NCI-H2196 treated with DMSO at 0.1 percent for 48 hours (cell line): ENCODE measurements around the gene MRPS18B.

ENCODE experiments used
- DNase-seq: peaks from one replicate; lab custom pipeline; 2025; ENCODE audit not compliant: unreplicated experiment; lab: John Stamatoyannopoulos, UW

Gene MRPS18B

GRCh38 chr6:30601815-30602641 lies 15.6 kb upstream of the MRPS18B start:
- DNase-seq, result no peak

GRCh38 chr6:30603961-30604360 lies 13.7 kb upstream of the MRPS18B start:
- no peak for DNase-seq

DNA sequence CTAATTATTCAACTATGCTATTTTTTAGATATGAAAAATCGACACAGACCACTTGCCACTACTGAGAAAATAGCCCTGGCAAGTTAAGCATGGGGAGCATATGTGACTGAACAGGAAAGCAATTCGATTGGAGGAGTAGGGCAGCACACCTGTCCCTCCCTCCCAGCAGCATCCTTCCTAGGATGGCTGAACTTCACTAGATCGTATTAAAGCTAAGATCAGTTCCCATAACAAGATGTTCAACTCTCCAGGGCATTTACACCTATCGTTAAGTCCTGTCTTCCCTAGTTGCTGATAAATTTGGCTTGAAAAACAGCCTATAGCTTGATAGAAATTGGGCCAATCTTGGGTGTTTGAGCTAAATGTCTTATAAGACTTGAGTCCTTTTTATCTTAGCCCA lies 7.6 kb upstream of the MRPS18B start:
- DNase-seq, result no peak

- DNase-seq, result no peak
Observed at GRCh38 chr6:30611150-30611855, 6.3 kb upstream of the MRPS18B start.

GRCh38 chr6:30611856-30612194 lies 5.8 kb upstream of the MRPS18B start:
- DNase-seq, result no peak

DNA sequence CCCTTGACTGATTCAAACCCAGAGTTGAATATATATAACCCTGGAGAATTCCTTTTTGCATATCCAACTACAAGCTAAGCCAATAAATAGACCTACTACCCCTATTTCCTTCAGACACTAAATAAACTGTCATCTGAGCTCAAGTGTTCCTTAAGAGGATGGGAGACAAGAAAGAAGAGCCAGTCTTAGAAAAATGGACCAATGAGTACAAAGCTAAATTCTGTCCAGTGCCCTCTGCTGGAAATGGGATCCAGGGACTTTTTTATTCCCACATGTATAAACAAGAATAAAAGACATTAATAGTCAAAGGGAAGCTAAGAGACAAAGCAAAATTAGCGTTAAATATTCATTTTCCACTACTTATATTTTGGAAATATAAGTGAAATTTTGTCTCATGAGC lies 5.4 kb upstream of the MRPS18B start:
- no peak for DNase-seq

- no peak for DNase-seq
Observed at GRCh38 chr6:30612687-30613248, 4.9 kb upstream of the MRPS18B start.

DNA sequence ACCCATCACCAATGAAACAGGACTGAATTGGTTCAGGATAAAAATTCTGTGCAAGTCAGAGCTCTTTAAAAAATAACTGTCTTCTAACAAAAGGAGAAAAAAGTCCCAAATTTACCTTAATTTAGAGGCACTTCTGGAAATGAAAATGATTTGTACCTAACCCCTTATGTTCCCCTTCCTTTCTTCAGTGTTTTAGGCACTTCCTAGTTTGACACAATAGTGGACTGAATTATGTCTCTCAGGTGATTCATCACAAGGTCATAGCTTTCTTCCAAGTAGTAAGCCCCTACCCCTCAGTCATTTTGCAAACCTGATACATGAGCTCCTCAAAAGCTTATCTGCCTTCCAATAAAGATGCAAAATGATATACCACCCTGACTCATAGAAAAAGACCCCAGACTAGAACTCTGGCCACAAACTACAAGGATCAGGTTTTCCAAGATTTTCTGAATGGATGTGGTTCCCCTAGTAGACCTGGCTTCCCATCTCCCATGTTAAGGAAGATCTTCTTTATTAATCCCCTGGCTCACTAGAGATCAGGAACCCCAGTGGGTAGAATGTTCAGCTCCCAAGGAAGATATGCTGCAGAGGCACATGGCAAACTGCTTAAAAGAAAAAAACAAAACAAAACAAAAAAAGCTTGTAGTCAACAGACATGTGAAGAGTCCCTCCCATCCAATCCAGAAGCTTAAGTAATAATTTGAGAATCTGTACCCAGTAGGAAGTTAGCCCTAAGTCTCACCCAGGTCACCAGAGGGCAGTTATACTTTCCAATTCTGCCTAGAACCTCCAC lies 4.2 kb upstream of the MRPS18B start:
- DNase-seq, result no peak

DNA sequence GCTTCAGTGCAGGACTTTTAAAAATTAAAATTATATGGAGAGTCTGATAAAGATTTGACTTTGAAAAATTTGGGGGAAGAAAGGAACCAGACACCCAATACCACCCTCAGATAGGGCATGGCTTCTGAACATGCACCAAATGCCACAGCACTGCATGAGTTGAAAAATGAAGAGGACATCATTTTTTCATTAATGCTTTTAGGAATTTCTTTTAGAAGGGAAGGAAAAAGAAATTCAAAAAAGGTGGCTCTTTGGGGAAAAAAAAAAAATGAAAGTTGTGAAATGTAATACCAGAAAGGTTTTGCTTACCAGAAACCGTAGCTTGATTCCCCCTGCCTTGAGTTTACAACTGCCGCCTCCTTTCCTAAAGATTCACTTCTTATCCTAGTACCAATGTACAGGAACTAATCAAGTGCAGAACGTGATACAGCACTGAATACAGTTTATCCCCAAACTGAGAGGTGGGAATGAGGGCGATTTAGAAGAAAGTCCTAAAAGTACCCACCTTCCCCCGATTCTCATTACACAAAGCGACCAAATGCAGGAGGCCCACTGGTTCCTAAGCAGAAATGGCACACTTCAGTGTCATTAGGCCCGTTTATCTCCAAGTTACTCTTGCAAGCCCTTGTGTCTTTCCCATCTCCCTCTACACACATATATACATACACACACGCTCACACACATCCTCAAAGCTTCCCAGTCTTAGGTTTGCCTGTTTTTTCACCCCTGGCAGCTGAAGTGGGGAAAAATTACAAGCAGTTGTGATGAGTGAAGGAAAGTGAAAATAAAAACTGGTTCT lies 3.4 kb upstream of the MRPS18B start:
- DNase-seq, result no peak

GRCh38 chr6:30614843-30615218 lies 2.8 kb upstream of the MRPS18B start:
- DNase-seq, result peak; percentile 93

GRCh38 chr6:30615219-30615957 lies 2.3 kb upstream of the MRPS18B start:
- DNase-seq, result no peak

GRCh38 chr6:30615958-30616810 lies 1.5 kb upstream of the MRPS18B start:
- peak; percentile 38 for DNase-seq

- peak; percentile 98 for DNase-seq
Observed at GRCh38 chr6:30616811-30617564, 652 bp upstream of the MRPS18B start, which contains the start of gene PPP1R10. Gene PPP1R10, minus strand, starts transcription at chr6:30617243. Its CDS starts 7,299 bp downstream, at chr6:30609944.

DNA sequence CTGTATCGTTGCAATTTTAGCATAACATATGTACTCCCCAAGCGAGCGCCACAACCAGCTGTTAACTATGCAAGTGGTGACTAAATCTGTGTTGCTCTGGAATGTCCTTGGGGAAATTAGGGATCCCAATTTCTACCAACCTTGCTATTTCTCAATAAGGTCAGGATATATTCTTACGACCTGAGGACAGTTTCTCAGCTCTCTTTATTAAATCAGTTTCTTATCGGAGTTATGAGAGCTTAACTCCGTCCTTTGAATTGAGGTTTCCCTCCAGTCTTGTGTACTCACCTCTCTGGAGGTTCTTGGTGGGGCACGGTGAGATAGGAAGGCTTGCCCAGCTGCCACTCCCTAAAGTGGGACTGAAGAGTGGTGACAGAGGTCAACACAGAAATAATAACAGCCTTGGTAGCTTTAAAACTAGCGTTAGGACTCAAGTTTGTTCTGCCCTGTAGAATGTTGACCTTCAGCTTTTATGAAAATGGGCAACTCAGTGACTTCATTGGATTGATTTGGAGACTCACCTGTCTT lies 694 bp downstream of the MRPS18B start:
- DNase-seq, result no peak

- DNase-seq, result no peak
Observed at GRCh38 chr6:30619561-30619960, 1.9 kb downstream of the MRPS18B start.

GRCh38 chr6:30625511-30625910 lies 7.9 kb downstream of the MRPS18B start:
- no peak for DNase-seq

DNA sequence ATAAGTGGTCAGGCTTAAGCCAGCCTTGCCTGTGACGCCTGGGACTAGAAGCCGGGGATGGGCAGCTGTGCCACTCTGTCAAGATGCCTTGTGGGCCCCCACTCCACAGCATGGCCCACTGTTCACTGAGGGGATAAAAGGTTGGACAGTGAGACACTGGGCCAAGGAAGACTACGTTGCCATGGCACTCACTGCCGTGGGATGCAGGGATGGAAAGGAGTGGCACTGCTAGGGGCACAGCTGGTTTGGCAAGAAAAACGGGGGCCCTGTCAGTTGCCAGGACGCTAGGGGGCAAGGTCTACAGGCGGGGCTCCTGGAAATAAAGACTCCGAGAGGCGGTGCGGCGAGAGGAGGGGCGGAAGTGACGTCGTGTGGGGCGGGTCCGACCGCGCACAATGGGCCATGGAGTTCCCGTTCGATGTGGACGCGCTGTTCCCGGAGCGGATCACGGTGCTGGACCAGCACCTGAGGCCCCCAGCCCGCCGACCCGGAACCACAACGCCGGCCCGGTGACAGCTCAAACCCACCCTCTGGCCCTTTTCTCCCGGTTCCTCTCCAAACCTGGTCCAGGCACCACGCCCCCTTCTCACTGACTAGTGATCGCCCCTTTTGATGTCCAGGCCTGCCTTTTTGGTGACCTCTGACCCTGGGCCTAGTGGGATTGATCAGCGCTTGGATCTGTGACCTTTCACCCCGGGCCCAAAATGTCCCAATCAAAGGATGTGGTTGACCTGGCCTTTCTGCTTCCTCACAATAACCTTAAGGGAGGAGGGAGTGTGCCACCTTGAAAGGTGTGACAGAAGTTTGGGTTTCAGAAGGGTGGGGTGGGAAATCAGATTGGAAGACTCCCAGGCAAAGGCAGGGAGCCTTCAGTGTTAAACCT lies 9.1 kb downstream of the MRPS18B start, which contains the start of gene ATAT1:
Gene ATAT1 (plus strand): TSS at position 391 of the 883 bp plus-strand sequence.
- peak; percentile 66 for DNase-seq
